GM19438 (cell line): Measurements from ENCODE around the gene ACBD6.

Experiments used
- ATAC-seq: cut with Tn5 transposase; IDR thresholded peaks from one replicate; pipeline ENCODE4 v1.9.1; 2021; ENCODE audit warnings: low read depth; ENCODE audit not compliant: unreplicated experiment

Gene ACBD6

DNA sequence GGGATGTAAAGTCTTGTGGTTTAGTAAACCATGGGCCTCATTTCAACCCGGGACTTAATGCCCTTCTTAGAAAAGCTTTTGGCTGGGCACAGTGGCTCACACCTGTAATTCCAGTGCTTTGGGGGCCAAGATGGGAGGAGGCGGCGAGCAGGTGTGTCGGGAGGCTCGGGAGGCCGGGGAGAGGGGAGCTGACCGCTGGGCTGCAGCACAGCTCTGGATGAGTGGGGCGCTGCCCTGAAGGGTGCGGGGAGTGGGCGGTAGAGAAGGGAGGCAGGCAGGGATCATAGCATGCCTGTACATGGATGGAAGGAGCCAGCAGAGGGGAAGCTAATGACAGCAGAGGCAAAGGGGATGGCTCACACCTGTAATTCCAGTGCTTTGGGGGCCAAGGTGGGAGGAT lies 241.3 kb downstream of the ACBD6 start:
- no peak for ATAC-seq

DNA sequence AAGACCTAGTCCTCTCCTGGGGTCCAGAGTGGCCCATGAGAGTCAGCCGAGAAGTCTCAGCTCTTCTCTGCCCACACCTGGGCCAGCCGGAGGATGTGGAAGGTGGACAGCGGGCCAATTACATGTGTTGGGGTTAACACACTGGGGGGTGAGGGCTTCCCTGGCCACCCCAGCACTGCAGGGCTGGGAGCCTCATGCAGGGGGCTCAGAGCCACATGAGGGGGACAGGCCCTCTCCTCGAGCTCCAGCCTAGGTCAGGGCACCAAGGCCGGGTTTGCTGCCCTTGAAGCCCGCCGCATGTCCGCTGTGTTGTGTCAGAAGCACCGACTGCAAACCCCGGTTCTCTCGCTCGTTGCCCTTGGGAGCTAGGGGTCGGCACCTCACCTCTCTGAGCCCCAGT lies 241.8 kb downstream of the ACBD6 start:
- no peak for ATAC-seq

DNA sequence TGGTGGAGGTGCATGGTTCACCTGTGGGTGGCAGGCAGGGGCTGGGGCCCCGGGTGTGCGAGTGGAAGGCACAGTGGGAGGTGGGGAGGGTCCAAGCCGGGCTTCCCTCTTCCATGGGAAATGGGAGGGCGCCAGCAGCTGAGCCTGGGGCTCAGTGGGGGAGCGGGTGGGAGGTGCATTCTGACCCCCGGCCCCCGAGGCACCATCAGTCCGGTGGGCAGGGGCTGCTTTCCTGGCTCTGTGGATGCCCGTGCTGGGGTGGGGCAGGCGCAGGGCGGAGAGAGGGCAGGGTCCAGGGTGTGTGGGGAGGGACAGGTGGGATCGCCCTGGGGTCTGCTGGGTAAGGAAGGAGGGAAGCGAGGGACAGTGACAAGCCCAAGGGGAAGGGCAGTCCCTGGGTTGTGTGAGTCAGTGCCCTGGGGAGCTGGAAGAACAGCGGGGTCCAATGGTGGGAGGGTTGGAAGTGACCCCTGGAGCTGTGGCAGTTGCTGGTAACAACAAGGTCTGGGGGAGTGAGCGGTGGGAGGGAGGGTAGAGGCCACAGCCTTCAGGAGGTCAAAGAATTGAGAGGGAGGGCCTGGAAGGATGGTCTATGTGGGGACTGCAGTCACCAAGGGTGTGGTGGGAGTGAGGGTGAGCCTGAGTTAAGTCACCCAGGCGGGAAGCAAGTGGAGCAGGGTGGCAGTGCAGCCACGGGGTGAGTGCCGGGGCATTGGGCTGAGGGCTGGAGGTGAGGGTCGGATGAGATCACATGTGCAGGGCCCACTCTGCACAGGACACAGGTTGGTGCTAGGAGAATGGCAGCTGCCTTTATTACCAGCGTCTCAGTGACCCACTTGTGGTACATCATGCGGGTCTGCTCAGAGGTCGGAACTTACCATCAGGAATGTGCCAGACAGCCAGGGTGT lies 242.7 kb downstream of the ACBD6 start:
- no peak for ATAC-seq

DNA sequence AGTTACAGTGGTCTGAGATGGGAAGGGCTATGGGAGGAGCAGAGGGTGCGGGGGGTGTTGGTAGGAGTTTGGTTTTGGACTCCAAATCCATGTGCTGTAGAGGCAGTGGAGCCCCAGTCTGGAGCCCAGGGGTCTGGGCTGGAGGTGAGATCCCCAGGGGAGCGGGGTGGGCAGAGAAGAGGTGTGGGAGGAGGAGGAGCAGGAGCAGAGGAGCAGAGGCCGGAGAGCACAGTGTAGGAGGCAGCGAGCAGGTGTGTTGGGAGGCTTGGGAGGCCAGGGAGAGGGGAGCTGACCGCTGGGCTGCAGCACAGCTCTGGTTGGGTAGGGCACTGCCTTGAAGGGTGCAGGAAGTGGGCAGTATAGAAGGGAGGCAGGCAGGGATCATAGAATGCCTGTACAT lies 243.4 kb downstream of the ACBD6 start:
- no peak for ATAC-seq

DNA sequence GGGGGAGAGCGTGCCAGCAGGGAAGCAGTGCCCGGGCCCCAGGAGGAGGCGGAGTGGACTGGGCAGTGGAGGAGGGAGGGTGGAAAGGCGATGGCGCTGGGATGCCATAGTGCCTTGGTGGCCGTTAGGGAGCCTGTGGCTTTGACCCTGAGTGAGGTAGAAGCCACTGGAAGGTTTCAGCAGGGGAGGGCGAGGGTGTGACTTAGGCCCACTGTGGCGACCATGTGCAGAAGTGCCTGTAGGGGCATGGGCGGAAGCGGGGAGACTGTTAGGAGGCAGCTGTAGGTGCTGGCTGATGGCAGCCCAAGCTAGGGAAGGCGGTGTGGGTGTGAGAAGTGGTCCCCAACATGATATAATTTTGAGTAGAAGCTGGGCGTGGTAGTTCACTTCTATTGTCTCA lies 244.1 kb downstream of the ACBD6 start:
- ATAC-seq, result no peak

DNA sequence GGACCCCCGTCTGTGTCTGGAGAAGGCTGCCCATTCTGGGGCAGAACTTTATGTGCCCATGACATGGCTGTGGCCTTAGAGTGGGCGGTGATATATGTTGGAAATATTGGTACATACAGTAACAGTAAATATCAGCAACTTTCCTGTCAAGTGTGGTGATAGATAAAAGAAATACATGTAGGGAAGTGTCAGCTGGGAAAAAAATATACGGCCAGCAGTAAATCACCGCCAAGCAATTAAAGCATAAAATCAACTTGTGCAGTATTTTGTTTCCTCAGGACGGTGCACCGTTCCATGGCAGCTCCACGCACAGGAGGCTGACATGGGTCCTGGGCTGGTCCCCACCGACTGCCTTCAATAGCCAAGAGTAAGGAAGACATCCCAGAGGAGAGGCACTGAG lies 244.9 kb downstream of the ACBD6 start:
- no peak for ATAC-seq

DNA sequence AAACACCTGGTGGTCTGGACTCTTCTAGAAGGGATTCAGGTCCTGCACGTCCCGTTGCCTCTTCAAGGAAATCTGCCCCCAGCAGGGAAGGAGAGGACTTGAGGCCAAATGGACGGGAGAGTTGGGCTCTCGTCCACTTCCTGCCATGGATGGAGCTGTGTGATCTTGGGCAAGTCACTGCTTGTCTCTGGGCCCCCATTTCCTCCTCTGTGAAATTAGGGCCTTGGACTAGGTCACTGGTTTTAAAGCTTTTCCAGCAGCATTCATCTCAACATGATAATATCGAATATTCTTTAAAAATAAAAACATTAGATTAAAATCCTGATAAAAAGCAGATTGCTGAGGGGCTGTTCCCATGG lies 245.4 kb downstream of the ACBD6 start:
- no peak for ATAC-seq

DNA sequence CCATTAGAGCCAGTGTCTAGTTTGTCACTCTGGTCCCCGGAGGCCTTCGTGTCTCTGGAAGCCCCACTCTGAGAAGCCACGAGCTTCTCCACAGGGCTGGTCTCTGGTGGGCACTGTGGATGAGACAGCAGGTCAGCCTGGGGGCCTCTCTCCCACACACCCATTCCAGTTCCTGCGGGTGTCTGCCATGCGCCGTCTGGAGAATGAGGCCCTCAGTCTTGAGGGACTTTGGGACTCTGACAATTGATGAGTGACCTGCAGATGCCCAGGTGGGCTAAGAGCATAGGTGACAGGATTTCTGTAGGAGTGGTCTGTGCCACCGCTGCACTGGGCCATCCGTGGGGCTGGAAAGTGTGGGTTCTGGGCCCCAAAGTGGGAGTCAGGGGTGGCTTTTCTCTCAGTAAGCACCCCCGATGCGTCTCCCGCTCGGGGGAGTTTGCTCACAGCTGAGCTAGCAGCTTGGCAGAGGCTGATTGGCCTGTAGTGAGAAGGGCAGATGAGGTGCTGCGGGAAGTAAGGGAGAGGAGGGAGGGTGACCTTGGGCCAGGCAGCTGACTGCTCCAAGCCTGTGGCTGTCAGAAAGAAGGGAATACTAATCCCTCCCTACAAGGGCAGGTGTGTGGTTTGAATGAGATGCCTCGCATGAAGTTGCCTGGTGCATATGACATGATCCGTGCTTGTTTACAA lies 245.9 kb downstream of the ACBD6 start:
- no peak for ATAC-seq

DNA sequence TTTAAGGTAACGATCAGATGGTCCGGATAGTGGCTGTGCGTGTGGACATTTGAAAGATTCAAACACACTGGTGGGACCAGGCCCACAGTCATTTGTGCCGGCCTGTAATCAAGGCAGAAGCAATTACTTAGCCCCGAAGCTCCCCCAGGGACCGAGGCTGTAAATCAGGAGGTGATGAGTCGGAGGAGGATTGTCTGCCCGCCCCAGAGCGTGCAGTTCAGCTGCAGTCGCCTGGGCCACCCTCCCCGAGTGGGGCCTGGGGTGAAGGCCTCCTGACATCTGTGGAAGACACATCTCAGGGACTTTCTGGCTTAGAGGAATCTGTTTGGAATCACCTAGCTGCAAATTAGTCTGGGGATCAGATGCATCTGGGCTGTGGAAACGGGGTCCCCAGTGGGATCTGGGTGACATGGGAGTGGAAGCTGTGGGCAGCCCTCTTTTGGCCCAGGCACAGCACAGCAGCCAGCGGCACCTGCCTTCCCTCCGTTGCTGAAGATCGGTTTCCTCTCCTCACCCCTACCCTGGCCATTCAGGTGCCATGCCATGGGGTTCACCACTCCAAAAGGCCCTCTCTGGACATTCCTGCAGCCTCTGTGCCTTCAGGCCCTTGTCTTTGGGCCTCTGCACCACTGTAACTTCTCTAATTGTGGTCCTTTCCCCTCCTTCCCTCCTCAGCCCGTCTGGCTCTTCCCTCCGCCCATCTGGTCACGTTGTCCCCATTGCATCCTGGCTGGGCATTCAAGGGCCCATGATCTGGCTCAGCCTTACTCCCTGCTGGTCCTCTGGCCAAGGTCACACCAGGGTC lies 246.6 kb downstream of the ACBD6 start:
- no peak for ATAC-seq

DNA sequence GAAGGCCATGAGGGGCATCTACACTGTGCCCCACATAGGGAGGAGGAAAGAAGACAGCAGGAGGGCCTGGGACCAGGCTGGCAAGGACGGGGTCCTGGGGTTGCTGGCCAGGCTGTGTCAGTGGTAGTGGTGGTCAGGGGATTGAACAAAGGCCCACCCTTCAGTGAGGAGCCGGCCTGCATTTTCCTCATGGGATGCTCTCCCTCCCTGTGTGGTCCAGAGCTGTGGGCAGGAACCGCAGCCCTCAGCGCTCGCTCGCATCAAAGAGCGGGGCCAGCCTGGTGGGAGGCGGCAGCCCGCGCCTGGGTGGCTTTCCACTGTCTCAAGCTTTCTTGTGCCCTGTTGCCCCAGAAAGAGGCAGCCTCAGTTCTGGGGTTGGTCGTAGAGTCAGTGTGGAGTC lies 247.5 kb downstream of the ACBD6 start:
- no peak for ATAC-seq

DNA sequence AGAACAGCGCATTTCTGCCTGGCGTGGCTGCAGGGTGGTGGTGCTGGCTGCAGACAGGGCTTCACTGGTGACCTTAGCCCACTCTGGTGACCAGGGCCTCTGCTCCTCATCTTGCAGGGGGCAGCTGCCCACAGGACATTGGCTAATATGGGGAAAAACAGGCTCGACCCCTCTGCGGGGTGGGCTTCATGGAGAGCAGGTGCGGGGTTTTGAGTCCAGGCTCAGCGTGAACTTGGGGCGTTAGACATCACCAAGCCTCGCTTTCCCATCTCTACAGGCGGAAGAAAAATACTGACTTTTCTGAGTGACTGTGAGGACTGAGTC lies 247.9 kb downstream of the ACBD6 start:
- no peak for ATAC-seq

DNA sequence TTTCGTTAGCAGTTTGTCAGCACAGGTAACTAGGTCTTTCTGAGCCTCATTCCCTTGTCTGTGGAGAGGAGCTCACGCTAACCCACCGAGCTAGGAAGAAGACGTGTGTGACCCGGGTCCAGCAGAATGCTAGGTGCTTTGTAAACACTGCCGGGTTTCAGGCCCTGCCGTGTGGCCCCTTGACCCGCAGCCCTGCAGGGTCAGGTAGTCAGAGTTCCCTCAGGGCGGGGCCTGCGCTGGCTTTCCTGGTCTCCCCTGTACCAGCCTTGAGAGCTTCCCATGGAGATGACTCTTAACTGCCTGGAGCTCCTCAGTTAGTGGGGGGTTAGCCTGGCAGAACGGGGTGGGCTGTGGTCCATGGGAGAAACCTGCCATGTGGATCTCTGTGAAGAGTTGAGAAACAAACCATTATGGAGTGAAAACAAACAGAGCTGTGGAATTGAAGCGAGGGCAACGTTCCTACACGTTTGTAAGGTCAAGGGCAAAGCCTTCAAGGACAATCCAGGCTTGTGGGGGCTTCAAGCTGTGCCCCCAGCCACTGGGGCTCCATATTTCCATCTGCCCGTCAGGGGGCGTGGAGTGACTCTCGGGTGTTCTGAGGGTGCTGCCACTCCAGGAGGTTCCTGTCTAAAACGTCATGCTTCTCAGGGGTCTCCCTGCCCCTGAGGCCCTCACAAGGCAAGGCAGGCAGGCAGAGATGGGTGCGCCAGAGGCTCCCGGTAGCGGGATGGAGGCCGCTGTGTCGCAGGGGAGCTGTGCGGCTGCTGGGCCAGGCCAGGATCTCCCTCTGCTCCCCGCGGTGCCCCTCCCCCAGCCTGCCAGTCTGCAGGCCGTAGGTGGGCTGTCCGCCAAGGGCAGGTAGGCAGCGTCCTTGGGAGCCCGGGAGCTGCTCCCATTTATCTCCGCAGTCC lies 248.5 kb downstream of the ACBD6 start:
- ATAC-seq, result no peak

DNA sequence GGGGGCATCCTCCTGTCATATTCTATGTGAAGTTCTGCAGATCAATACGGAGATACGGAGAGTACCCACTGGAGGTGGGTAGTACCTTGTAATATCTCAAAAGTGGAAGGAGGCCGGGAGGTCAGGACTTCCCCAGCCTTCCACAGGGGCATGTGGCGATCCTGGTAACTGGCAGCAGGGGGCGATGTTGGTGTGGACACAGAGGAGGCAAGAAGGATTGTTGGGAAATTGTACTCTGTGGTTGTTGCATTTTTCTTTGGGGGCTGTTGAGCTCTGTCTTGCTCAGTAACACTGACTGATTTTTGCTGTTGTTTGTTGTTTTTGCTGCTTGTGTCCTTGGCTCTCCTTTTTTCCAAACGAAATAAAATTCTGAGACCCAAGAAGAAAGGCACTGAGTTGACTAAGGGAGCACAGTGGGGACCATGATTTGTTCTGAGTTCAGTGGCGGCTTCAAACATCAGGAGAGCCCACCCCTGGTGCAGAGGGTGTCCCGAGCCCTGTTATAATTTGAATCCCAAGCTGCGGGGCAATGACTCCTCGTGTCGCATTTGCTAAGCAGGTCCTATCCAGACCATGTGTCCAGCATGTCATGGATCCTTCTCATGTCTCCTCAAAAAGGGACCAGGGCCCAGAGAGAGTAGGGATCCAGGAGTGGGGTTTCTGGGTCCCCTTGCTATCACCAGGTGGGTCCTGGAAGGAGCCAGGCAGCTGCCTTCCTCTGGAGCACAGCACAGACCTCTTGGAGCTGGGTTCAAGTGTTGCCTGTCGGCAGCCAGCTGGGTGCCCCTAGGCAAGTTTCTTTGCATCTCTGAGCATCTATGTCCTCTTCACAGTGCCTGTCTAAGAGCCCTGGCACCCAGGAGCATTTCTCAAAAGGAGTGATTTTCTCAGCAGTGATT lies 249.5 kb downstream of the ACBD6 start:
- ATAC-seq, result peak; percentile 80

DNA sequence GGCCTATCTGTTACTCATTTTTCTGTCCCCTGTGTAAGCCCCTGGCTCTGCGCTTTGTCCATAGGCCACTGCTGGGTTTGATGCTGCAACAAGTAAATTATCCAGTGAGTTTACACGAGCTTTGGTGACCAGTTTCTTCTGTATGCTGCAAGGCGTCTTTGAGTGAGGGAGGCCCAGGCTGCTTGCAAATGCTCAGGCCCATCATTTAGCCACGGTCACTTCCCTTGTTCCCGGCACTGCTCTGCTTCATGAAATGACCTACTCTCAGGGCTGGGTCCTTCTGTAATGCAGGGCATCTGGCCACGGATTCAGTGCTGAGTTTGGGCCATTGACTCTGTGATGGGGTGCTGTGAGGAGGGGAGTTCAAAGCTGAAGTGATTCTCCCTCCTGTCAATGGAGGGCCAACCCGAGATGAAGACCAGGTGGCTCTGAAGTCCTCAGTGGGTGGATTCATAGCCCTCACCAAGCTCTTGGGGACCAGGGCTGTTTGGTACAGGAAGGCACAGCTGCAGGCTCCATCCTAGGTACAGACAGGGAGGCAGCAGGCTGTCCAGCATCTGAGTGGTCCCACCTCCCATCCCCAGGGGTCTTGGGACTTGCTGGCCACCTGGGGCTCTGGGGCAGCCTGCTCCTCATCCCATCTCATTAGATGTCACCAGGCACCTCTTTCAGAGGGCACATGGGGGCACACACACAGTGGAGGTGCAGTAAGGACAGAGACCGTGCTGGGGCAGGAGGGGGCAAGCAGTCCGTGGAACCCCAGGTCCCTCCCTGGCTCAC lies 250.7 kb downstream of the ACBD6 start:
- ATAC-seq, result no peak

DNA sequence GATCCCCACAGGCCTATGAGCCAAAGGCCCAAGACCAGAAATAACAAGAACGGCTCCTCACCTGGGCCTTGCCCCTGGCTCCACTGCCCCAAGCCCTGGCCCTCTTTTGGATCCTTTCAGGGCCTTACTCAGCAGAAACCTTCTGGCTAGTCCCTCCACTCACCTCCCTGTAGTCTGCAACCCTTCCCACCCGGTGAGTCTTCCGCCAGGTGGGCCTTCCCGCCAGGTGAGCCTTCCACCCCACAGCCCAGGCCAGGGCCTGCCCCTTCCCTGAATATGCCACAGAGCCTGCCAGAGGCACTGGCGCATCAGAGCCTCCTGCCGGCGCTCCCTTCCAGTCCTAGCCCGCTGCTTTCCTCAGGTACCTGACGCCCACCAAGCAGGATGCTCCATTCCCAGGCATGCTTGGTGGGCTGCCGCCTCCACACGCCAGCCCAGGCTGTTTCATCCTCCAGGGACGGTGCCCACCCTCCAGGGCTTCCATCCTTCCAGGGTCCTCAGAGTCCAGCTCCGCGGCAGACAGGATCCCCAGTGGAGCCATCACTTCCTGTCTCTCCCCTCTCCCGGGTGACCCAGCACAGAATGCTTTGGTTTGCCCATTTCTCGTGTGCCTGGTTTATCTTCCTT lies 251.4 kb downstream of the ACBD6 start:
- no peak for ATAC-seq

DNA sequence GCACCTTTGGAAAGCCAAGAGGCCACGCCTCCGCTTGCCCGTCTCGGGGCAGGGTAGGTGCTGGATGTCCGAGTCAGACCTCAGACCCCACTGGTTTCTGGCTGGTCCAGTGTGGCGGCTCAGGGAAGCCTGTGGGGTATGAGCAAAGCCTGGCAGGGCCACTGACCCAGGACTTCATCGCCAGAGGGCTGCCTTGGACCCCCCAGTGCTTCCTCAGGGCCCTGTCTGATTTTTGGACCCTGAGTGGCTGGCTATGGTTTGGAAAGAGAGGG lies 251.9 kb downstream of the ACBD6 start:
- ATAC-seq, result no peak

DNA sequence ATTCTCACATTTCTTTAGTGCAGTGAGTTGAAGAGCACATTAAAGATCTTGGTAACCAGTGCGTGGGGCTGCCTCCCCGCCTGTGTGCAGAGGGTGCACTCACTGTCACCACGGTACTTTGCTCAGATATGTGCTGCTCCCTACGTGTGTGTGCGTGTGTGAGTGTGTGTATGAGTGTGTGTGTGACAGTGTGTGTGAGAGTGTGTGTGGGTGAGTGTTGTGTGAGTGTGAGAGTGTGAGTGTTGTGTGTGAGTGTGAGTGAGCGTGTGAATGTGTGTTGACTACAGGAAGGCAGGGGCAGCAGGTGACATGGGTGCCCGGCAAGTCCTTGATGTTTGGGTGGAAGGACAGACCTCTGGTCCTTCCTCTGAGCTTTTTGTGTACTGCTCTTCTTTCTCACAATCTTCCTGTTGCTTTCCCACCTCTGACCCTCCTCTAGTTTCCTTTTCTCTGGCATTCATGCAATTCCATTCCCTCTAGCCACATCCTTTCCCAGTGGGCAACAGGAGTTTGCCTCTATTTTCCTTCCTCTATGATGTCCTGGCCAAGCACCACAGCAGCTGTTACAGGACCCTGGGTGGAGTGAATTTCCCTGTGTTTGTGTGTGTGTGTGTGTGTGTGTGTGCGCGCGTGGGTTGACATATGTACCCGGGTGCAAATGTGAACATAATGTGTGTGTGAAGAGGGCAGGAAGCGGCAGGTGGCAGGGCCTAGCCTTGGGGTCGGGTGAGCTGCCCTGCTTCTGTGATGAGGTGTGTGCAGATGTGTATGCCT lies 252.5 kb downstream of the ACBD6 start:
- no peak for ATAC-seq
